HG03558 (cell line): ENCODE measurements around the gene KCNIP4.

Experiments used
- ATAC-seq: cut with Tn5 transposase; IDR thresholded peaks from one replicate; pipeline ENCODE4 v1.9.1; 2021; ENCODE audit warnings: moderate number of reproducible peaks; ENCODE audit not compliant: unreplicated experiment; ENCODE audit errors: extremely low read depth

KCNIP4 gene

DNA sequence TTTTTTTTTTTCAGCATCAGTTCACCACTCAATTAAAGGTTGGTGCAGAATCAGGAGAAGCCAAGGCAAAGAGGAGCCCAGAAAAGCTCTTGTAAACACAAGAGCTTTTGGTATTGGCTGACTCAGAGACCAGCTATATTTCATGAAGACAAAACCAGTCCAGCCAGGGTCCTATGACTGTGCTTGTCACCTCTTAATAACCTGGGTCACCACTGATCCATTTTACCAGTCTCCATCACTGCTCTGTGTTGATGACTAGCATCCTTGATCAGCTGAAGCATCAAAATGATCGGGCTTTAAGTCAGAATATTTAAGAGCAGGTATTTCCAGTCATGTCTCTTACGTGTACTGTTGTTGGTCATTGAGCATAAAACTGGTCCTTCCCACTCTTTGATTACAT lies 1010.4 kb downstream of the KCNIP4 start:
- no peak for ATAC-seq

DNA sequence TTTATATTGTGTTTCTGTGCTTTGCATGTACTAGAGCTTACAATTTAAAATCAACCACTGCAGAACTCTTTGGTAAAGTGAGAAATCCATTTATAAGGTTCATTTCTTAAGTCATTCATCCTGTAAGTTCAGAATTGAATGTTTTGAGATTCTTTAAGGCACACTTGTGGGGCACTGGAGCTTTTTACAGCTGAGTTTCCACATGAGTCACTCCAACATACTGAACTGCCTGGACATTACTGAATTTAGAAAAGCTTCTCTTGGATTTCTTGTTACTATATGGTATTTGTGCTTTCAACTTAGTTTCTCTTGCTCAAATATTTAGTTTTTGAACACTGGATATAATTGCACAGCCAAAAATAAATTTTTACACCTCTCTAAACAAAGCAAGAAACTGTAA lies 1022.0 kb downstream of the KCNIP4 start:
- no peak for ATAC-seq

DNA sequence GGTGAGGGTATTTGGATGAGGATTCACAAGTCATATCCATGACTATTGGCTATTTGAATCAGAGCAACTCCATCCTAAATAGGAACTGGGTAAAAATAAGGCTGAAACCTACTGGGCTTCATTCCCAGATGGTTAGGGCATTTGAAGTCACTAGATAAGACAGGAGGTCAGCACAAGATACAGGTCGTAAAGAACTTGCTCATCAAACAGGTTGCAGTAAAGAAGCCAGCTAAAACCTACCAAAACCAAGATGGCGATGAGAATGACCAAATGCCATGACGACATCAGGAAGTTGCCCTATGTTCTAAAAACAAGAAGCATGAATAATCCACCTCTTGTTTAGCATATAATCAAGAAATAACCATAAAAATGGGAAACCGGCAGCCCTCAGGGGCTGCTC lies 1023.4 kb downstream of the KCNIP4 start:
- ATAC-seq: no peak

DNA sequence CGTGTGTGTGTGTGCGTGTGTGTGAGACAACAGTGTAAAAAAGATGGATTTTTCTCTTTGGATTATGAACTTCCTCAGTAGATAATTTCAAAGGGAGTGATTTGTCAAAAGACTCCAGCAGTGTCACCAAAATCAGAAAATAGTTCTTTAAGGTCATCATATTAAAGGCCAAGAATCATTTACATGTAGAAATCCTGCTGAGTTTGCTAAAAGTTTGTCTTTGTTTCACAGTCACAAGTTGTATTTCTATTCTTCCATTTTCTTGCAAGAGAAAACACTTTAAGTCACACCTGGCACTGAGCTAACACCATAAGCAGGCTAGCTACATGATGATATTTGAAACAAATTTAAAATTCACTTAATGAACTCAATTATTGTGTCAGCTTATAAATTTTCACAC lies 1025.6 kb downstream of the KCNIP4 start:
- ATAC-seq: no peak

DNA sequence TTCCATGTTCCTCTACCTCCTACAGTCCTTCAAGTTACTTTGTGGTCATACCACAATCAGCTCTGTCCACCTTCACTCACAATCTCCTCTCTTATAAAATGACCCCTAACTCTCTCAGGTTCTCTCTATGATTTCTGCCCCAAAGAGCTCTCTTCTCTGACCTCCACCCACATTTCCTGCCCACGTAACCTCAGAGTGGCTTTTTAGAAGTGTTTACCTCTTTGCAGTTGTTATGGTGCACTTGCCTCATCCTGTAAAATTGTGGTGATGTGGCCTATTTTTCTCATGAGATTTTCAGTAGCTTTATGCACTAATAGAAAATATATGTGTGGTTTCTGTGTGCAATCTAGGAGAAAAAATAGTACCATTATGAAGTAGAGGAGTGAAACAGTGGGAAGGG lies 1032.5 kb downstream of the KCNIP4 start:
- ATAC-seq: no peak

DNA sequence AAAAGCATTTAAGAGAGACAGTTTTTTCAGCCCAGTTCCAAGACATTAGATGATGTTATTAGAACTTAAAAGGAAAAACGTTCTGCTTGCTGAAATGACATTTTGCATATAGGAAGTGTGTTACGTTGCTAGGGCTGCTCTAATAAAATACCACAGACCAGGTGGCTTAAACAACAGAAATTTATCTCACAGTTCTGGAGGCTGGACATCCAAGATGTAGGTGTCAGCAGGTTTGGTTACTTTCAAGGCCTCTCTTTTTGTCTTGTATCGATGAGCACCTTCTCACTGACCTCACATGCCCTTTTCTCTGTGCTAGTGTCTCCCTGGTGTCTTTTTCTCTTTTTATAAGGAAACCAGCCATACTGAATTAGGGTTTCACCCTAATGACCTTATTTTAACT lies 1043.6 kb downstream of the KCNIP4 start:
- ATAC-seq: no peak

DNA sequence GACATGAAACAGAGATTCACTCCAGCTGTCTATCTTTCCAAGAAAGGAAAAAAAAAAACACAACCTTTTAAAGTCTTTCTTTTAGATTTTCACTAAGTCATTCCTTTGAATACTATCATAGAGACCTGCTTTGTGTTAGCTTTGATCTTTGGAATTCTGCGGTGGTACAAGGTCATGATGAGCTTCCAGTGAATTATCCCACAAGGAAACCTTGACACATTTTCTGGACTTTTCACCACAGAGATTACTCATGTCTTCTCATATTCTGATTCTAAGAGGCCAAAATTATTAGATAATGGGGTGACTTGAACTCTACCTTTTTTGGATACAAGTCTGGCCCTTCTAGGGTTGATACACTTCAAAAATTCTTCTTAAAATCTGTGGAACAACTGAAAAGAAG lies 1046.7 kb downstream of the KCNIP4 start:
- ATAC-seq: no peak

DNA sequence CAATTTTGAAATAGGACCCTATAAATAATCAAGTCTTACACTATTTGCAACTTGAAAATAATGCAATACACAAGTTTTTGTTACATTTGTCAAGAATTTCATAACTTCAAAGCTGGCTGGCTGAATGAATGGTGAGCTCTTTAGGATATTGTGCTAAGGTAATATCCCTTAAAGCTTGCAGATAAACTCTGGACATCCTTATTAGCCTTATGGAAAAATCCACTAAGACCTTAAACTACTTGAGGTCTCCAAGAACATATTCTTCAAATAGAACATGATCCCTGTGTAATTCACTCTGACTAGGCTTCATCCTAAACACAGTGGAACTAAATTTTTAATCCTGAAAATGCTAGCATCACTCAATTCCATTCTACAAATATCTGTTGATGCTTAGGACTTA lies 1049.0 kb downstream of the KCNIP4 start:
- no peak for ATAC-seq

DNA sequence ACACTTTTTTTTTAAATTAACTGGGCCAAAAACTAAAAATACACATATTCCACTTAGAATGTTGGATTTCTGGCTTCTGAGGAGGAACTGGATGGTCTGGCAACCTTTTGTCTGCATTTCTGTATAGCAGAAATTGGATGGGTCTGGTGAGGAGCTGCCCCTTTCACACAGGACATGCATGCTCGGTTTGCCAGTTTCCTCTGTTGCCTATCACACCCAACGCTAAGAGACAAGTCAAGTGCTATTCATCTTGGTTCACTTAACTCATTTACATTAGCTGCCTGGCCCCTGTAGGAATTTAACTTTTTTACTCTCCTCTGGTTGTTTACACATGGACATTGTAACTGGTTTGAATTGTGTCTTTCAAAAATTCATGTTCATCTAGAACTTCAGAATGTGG lies 1052.6 kb downstream of the KCNIP4 start:
- no peak for ATAC-seq

DNA sequence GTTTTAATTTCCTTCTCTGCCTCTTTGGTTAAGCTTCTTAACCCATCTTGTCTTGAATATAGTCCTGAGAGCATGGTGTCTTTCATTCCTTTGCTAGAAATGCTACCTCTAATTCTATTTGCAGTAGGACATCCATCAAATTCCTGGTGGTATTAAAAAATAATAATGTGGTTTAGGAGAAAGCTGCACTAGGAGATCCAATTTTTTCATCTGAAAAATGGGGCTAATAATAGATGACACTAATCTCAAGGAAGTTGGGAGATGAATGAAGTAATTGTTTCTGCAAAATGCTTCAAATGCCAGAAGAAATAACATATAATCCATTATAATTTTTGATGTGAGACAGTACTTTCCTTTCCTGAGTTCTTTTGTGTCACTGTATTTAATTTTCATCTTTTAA lies 1053.4 kb downstream of the KCNIP4 start:
- no peak for ATAC-seq

DNA sequence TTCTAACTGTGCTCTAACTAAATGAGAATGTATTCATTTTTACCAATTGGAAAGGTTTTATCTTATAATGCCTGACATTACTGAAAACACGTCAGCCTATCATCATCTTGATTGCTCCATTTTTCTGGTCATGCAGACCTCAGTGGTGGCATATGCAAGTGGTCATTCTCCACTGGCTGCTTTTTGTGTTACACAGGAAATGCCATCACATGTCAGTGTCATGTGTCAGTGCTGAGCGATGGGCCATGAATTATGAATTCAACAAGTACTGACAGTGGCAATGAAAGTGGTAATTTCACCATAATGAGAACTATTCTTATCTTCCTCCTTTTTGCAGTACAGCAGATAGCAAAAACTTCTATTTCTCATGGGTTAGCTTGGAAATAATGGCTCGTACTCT lies 1057.8 kb downstream of the KCNIP4 start:
- ATAC-seq: no peak

DNA sequence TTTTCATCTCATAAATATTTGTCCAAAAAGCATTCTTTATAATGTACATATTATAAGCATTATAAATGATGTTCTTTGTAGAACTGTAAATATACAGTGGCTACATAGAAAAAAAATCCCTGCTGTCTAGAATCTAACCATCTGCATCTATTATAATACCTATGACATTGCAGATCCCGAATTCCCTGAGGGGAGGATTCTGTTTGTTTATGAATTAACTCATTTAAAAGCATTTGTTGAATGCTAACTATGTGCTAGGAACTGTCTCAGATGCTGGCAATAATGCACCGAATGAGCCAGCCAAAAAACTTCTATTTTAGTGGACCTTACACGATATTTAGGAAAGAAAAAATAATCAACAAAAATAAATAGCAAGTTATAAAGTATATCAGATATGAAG lies 1058.7 kb downstream of the KCNIP4 start:
- ATAC-seq: no peak

DNA sequence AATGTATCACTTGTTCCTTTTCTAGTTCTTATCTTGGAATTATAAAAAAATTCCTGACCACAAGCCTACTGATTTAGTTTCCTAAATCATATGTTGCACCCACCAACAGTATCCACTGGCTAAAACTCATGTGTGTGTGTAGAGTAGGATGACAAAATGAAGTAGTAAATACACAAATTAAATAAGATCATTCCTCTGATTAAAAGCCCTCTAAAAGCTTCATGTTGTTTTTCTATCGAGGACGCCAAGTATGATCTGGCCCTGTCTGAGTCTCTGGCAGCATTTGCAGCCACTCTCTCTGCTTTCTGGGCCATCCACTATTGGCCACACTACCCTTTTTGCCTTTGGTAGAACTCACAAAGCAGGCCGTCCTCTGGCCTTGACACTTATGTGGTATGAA lies 1064.9 kb downstream of the KCNIP4 start:
- ATAC-seq: no peak

DNA sequence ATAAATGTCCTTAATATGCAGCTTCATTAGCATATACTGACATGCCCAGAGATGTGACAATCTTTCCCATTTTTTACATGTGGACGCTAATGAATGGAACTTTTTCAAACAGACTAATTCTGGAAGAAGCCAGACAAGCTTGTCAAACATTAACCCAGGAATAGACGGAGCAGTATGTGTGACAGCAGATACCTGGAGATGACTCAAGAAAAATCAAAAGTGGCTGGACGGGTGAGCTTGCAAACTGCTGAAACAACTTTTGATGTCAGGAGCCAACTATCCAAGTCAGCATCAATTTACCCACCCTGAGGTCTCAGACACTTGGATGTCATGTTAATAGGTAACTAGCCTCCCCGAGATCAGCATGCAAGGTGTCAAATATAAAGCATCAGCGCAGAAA lies 1065.3 kb downstream of the KCNIP4 start:
- no peak for ATAC-seq

DNA sequence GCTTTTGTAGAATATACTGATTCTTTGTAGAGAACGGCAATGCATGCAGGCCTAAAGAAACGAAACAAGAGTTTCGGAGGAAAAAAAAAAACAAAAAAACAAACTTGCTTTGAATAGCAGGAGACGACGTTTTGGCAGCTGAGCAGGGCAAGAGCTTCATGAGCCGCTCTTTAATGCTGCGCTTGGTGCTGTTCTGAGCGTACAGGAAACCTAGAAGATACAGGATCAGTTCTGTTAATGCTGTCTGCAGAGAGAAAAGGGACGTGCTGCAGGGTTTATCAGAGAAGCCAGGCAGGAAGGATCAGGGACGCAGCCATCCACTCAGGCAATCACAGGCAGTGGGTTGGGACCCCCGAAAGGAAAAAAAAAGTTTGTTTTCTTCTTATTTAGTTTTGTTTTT lies 1066.1 kb downstream of the KCNIP4 start:
- ATAC-seq: no peak

DNA sequence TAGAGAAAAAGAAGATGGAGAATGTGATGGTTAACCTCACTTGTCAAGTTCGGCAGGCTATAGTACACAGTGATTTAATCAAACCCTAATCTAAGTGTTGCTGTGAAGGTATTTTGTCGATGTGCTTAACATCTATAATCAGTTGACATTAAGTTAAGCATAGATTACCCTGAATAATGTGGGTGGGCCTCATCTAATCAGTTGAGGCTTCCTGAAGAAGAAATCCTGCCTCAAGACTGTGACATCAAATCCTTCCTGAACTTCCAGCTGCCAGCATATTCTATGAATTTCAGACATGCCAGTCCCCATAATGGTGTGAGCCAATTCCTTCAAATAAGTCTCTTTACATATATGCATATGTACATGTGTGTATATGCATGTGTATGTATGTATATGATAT lies 1066.9 kb downstream of the KCNIP4 start:
- no peak for ATAC-seq

DNA sequence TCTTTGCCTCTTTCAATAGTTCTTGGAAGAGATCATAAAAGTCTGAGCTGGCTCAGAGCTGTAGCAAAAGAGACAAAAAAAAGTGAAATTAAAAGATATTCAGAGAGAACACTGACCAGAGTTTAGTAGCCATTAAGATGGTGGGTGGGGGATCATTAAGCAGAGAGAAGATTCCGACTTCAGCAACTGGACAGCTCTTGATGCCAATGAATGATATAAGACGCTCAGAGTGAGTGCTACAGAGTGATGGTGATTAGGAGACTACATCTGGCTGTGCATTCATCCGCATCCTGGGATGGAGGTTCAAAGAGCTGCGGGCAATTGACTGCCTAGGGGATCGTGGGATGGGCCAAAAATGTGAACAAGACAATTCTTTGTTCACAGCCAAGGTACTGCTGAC lies 1069.8 kb downstream of the KCNIP4 start:
- ATAC-seq: no peak

DNA sequence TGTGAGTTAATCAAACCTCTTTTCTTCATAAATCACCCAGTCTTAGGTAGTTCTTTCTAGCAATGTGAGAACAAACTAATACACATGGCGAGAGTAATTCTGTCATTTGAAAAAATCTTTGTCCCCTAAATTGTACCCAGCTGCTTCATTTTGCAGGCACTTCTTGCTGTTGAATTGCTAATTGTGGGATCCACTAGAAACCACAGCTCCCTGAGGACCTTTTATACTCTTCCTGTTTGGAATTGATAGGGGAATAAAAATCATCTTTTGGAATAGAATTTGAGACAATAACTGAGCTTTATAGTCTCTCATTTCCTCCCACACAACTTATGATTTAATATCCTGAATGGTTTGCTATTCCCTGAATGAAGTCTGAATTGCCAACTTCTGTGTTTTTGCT lies 1078.1 kb downstream of the KCNIP4 start:
- ATAC-seq: no peak

DNA sequence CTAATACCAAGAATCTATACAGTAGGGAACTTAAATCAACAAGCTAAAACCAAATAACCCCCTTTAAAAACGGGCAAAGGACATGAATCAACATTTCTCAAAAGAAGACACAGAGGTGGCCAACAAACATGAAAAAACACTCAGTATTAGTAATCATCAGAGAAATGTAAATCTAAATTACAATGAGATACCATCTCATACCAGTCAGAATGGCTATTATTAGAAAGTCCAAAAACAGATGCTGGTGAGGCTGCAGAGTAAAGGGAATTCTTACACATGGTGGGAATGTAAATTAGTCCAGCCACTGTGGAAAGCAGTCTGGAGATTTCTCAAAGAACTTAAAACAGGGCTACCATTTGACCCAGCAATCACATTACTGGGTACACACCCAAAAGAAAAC lies 1080.5 kb downstream of the KCNIP4 start:
- ATAC-seq: no peak

DNA sequence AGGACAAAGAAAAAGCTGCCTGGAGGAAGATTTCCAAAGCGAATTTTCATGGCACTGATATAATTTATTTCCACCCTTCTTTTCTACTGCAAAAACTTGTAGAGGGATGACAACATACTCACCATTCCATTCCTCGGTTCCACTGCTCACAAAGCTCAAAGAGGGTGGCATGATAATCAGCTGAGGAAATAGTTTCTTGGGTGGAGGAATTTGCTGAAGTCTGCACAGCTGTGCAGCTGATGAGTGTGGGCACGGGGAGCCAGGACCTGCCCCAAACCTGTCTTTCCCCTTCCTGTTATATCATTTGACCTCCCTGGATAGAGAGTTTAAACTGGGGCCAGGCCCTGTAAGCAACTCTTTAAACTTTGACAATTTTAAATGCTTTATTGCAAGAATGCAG lies 1087.7 kb downstream of the KCNIP4 start:
- no peak for ATAC-seq

DNA sequence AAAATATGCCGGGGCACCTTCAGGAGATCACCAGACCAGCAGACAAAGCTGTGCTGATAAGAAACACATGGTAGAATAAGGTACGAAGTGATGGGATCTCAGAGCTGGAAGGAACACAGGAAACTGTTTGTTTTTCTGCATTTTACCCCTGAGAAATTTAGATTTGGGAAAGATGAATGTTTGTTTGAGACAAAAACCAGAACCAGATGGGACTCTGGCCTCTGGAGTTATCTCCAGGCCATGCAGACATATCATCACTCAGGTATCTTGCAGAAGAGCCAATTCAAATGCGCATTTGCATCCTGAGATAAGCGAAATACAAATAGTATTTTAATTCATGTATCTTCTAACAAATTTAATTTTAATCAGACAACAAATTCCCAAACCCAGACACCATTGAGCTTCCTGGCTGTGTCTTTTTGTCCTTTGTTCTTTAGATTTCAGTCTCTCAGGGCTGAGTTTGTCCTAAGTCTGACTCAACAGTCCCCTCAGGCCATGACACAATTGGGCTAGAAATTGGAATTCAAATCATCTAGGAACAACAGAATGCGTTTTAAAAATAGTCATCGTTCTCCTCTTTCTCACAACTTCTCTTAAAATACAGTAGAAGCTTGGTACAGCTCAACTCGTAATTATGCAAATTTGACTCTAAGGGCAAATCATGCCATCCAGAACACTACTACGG lies 1089.3 kb downstream of the KCNIP4 start:
- ATAC-seq: no peak

DNA sequence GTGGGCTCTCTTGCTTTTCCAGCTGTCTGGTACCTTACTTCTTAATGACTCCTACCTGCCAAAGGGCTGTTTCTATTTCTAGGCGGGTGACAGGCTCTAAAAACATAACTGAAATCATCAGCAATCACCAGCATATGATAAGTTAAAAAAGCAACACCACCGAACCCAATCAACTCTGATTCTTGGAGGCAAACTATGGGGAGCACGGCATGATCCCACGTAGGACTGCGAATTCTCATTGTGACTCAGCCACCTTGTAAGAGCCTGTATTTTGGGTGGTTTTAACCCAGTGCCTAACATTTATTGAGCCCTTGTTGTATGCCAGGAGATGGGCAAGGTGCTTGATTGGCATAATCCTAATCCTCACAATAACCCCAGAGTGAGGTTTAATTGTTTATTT lies 1091.5 kb downstream of the KCNIP4 start:
- no peak for ATAC-seq
